Neuronal stem cell (in vitro differentiated cells): Measurements from ENCODE around the gene TCAF2. TPM values are rescaled to one million over a fixed set of nuclear protein-coding genes. Genes with fewer than 3 reads are reported as not detected.
"Not testable (repeated sequence)": the region's sequence is repeated elsewhere in the genome, so short reads cannot be mapped to it uniquely, and the experiment has no call there.

Experiments used
- DNase-seq: peaks from one replicate; pipeline ENCODE4 v3.0.0-alpha.2; 2013; ENCODE audit warnings: low spot score
- H2AFZ ChIP-seq: one replicate; pipeline ENCODE4 v1.6.1; 2013; ENCODE audit warnings: mild to moderate bottlenecking, low read length, inconsistent platforms
- H2AK5ac ChIP-seq: 2 replicates; pipeline ENCODE4 v1.6.1; 2013; ENCODE audit warnings: low read depth, mild to moderate bottlenecking, inconsistent platforms, low read length, moderate library complexity, mixed read lengths
- H2BK120ac ChIP-seq: 2 replicates; pipeline ENCODE4 v1.6.1; 2013; ENCODE audit warnings: low read depth, mild to moderate bottlenecking, inconsistent platforms, low read length, moderate library complexity, mixed read lengths
- H2BK12ac ChIP-seq: one replicate; pipeline ENCODE4 v1.6.1; 2013; ENCODE audit warnings: low read length, inconsistent platforms
- H2BK15ac ChIP-seq: 2 replicates; pipeline ENCODE4 v1.6.1; 2013; ENCODE audit warnings: mild to moderate bottlenecking, low read length, inconsistent platforms, mixed read lengths
- H2BK5ac ChIP-seq: one replicate; pipeline ENCODE4 v1.6.1; 2013; ENCODE audit warnings: inconsistent platforms, mild to moderate bottlenecking, low read length, moderate library complexity
- H3K14ac ChIP-seq: one replicate; pipeline ENCODE4 v1.6.1; 2013; ENCODE audit warnings: low read length, inconsistent platforms
- H3K18ac ChIP-seq: 2 replicates; pipeline ENCODE4 v1.6.1; 2013; ENCODE audit warnings: low read length, inconsistent platforms
- H3K23ac ChIP-seq: 2 replicates; pipeline ENCODE4 v1.6.1; 2013; ENCODE audit warnings: low read depth, mild to moderate bottlenecking, mixed read lengths, low read length, inconsistent platforms; ENCODE audit not compliant: poor library complexity
- H3K27ac ChIP-seq: replicated peaks from 3 replicates; pipeline ENCODE4 v1.5.1; 2013; ENCODE audit warnings: low read length, inconsistent platforms
- H3K27me3 ChIP-seq, 3 experiments: 2 replicates each; pipeline ENCODE4 v1.6.1; 2013; ENCODE audit warnings: low read length in 3 of 3, mild to moderate bottlenecking in 2 of 3, inconsistent platforms in 1 of 3, low read depth in 1 of 3, mixed read lengths in 1 of 3, moderate library complexity in 1 of 3; ENCODE audit not compliant: control insufficient read depth in 3 of 3, insufficient read depth in 3 of 3
- H3K36me3 ChIP-seq, 2 donors: replicated peaks in 1 of 2; 2 replicates each; pipeline ENCODE4 v1.6.1; 2013; ENCODE audit warnings: low read length in 2 of 2; ENCODE audit not compliant: control insufficient read depth in 2 of 2, insufficient read depth in 2 of 2
- H3K4ac ChIP-seq: 2 replicates; pipeline ENCODE4 v1.6.1; 2013; ENCODE audit warnings: inconsistent platforms, mild to moderate bottlenecking, low read length, moderate library complexity
- H3K4me1 ChIP-seq, 2 donors: 1 replicate in 1 of 2; 2 replicates in 1 of 2; pipeline ENCODE4 v1.6.1; 2013; ENCODE audit warnings: low read length in 2 of 2, low read depth in 1 of 2; ENCODE audit not compliant: control insufficient read depth in 2 of 2, insufficient read depth in 1 of 2
- H3K4me2 ChIP-seq: one replicate; pipeline ENCODE4 v1.6.1; 2013; ENCODE audit warnings: mild to moderate bottlenecking, low read length, inconsistent platforms; ENCODE audit not compliant: insufficient read depth, poor library complexity, severe bottlenecking
- H3K4me3 ChIP-seq, 2 donors: 2 replicates each; pipeline ENCODE4 v1.5.1; 2013; ENCODE audit warnings: low read length in 2 of 2, mild to moderate bottlenecking in 2 of 2, inconsistent platforms in 1 of 2, moderate library complexity in 1 of 2
- H3K79me1 ChIP-seq: one replicate; pipeline ENCODE4 v1.6.1; 2013; ENCODE audit warnings: low read depth, mild to moderate bottlenecking, inconsistent platforms, low read length, moderate library complexity
- H3K9ac ChIP-seq: one replicate; pipeline ENCODE4 v1.6.1; 2013; ENCODE audit warnings: mild to moderate bottlenecking, low read depth, low read length, inconsistent platforms; ENCODE audit not compliant: poor library complexity
- H3K9me3 ChIP-seq, 2 donors: replicated peaks in 1 of 2; 2 replicates each; pipeline versions ENCODE3 to v1.6.1; 2013; ENCODE audit warnings: low read length in 2 of 2, mild to moderate bottlenecking in 2 of 2, inconsistent platforms in 1 of 2, low read depth in 1 of 2, mixed read lengths in 1 of 2, moderate library complexity in 1 of 2; ENCODE audit not compliant: control insufficient read depth in 2 of 2, insufficient read depth in 1 of 2
- H4K8ac ChIP-seq: one replicate; pipeline ENCODE4 v1.6.1; 2013; ENCODE audit warnings: low read depth, mild to moderate bottlenecking, inconsistent platforms, low read length, moderate library complexity
- H4K91ac ChIP-seq: one replicate; pipeline ENCODE4 v1.6.1; 2013; ENCODE audit warnings: low read length, low read depth, mild to moderate bottlenecking, inconsistent platforms; ENCODE audit not compliant: poor library complexity
- WGBS, 2 donors: extraction: QIAGEN DNeasy Blood & Tissue Kit; methylation state at CpG; one replicate each; pipeline ENCODE4 v1.1.7; 2013; ENCODE audit warnings: missing lambda C conversion rate in 2 of 2, mixed read lengths in 1 of 2; ENCODE audit not compliant: insufficient read length in 2 of 2, insufficient replicate concordance in 1 of 2; ENCODE audit errors: extremely low coverage in 2 of 2; 5-methylcytosine and 5-hydroxymethylcytosine counted together
- polyA plus RNA-seq, 2 experiments: library from polyadenylated mRNA; stranded (reverse); fragments of 200-250 nt; gene quantifications; one replicate each; pipeline ENCODE4 v1.2.3, GENCODE V29; 2013

The TCAF2 gene
- polyA plus RNA-seq (2013, experiment 1 of 2), result 0.03 TPM
- polyA plus RNA-seq (2013, experiment 2 of 2), result 0.04 TPM

DNA sequence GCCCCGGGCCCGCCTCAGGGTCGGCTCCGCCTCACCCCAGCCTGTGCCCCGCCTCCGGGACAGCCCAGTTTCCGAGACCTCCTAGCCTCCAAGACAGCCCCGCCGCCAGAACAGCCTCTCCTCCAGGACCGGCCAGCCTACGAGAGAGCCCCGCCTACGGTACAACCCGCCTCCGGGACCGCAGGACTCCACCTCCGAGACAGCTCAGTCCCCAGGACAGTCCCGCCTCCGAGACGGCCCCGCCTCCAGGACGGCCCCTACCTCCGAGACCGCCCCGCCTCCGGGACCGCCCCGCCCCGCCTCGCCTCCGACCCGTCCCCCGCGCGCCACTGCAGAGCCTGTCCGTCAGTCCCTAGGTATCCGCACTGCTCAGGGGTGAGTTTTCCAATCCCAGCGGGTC lies at the start of gene TCAF2:
TCAF2 (plus strand) TSS at position 329 of the 400 bp plus-strand sequence.
- not testable (repeated sequence) for H3K4me3 ChIP-seq, H3K27me3 ChIP-seq, H3K9ac ChIP-seq, H4K91ac ChIP-seq, DNase-seq, H2AK5ac ChIP-seq, H2BK5ac ChIP-seq, H4K8ac ChIP-seq, H3K4me1 ChIP-seq, H3K9me3 ChIP-seq, H3K23ac ChIP-seq, H3K36me3 ChIP-seq, H3K27ac ChIP-seq, H2BK120ac ChIP-seq, H3K4me2 ChIP-seq, H3K14ac ChIP-seq, H3K4ac ChIP-seq, H2BK12ac ChIP-seq, H3K18ac ChIP-seq, H2BK15ac ChIP-seq, H2AFZ ChIP-seq, H3K79me1 ChIP-seq
- whole genome bisulfite sequencing, 2 donors, result no CpG with 5 or more reads among the region's 38 CpGs

DNA sequence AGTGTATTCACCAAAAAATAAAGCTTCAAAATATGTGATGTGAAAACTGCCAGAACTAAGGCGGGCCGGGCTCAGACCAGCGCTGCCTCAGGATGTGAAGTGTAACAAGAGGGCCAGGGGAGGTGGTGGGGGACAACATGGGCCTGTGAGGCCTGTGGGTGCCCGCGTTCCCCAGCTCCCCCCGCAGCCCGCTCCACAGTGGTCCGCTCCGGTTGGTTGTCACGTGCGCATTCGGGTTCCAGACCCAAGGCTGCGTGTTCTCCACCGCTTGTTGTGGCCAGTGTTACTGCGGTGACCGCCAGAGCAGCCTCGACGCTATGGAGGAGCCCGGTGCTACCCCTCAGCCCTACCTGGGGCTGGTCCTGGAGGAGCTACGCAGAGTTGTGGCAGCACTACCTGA lies 49.3 kb upstream of the TCAF2 start, which contains the start of gene CTAGE15:
CTAGE15 (plus strand) TSS at position 301 of the 400 bp plus-strand sequence; CDS start at position 318, 17 bp downstream.
- H2BK120ac ChIP-seq, H3K9me3 ChIP-seq, H4K91ac ChIP-seq, H4K8ac ChIP-seq, H2BK12ac ChIP-seq, H3K79me1 ChIP-seq, H3K23ac ChIP-seq, H3K9ac ChIP-seq, H3K4me3 ChIP-seq, H3K18ac ChIP-seq, H3K4me1 ChIP-seq, H2AK5ac ChIP-seq, H2BK5ac ChIP-seq, H3K36me3 ChIP-seq, H2BK15ac ChIP-seq, H2AFZ ChIP-seq, H3K14ac ChIP-seq, DNase-seq, H3K27me3 ChIP-seq, H3K27ac ChIP-seq, H3K4me2 ChIP-seq, H3K4ac ChIP-seq: not testable (repeated sequence)
- no CpG with 5 or more reads among the region's 20 CpGs for WGBS, 2 donors

DNA sequence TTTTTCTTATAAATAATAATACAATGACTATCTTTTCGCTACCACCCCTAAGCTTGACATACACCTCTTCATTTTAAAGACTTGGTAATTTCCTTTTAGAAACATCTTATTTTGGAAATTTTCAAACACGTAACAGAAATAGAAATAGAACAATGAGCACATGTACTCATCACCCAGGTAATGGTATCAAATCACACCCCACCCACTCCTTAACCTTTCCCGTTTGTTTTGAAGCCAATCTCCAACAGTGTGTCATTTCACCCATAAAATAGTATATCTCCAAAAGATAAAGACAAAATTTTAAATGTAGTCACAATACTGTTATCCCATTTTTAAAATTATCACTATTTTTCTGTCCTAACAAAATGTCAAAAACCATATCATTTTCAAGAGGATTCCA lies 32.6 kb upstream of the TCAF2 start:
- DNase-seq, H4K91ac ChIP-seq, H2BK120ac ChIP-seq, H3K9ac ChIP-seq, H2AK5ac ChIP-seq, H3K4me3 ChIP-seq, H2AFZ ChIP-seq, H3K4ac ChIP-seq, H2BK5ac ChIP-seq, H3K27ac ChIP-seq, H3K14ac ChIP-seq, H3K18ac ChIP-seq, H3K23ac ChIP-seq, H3K4me2 ChIP-seq, H3K79me1 ChIP-seq, H3K27me3 ChIP-seq, H3K36me3 ChIP-seq, H2BK12ac ChIP-seq, H4K8ac ChIP-seq, H3K4me1 ChIP-seq, H3K9me3 ChIP-seq, H2BK15ac ChIP-seq: not testable (repeated sequence)
- WGBS, 2 donors, result no CpG with 5 or more reads among the region's 3 CpGs

DNA sequence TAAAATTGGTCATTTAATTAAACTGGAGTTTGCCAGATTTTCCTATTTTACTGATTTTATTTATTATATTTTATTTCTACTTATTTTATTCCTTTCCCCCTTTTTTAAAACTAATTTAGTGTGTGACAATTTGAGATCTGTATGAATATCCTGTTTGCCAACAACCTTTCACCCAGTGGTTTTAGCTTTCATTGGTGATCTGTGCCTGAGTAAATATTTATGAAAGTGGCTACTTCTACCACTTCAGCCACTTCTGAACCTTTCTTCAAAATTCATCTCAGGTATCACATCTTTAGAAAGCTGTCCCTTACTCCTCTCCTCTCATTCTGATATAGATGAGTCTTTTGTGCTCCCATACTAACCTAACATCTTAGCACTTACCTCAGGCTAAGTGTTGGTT lies 30.9 kb upstream of the TCAF2 start:
- H3K18ac ChIP-seq, H4K8ac ChIP-seq, H3K79me1 ChIP-seq, H3K9ac ChIP-seq, H3K4me1 ChIP-seq, H2BK15ac ChIP-seq, H3K27ac ChIP-seq, H4K91ac ChIP-seq, H3K36me3 ChIP-seq, H2BK120ac ChIP-seq, H2BK12ac ChIP-seq, H3K4ac ChIP-seq, H2BK5ac ChIP-seq, H3K4me2 ChIP-seq, H3K27me3 ChIP-seq, H3K4me3 ChIP-seq, DNase-seq, H3K23ac ChIP-seq, H2AFZ ChIP-seq, H3K14ac ChIP-seq, H2AK5ac ChIP-seq, H3K9me3 ChIP-seq: not testable (repeated sequence)
